IMR-90 (cell line): ENCODE measurements around the gene SRGAP3. TPM values are rescaled to one million over a fixed set of nuclear protein-coding genes. Genes with fewer than 3 reads are reported as not detected.

Source experiments
- ATAC-seq: fragments of 200-7000 bp; cut with Tn5 transposase; 2 replicates; pipeline ENCODE4 v1.9.1; 2020; ENCODE audit warnings: low read depth, mild to moderate bottlenecking, moderate library complexity
- BruUV-seq: library from RNA; stranded (reverse); fragments of 400-500 nt; replicated peaks from 2 replicates; lab custom pipeline; 2021; lab: Mats Ljungman, UMichigan
- CTCF ChIA-PET: fragments of 300-600 bp; formaldehyde crosslinking; extraction: SDS; loops from one replicate; lab custom pipeline; 2021; ENCODE audit warnings: antibody characterized with exemption; lab: Yijun Ruan, JAX
- POLR2A ChIA-PET: fragments of 300-600 bp; sonication (Branson Sonifier 250); formaldehyde crosslinking; loops from one replicate; lab custom pipeline; 2022; ENCODE audit warnings: antibody characterized with exemption; ENCODE audit not compliant: unreplicated experiment; lab: Charles Lee
- DNase-seq: peaks from one replicate; pipeline ENCODE4 v3.0.0; 2013
- H2AFZ ChIP-seq: replicated peaks from 2 replicates; pipeline ENCODE3; 2013; ENCODE audit warnings: low read length, mild to moderate bottlenecking; ENCODE audit not compliant: poor library complexity
- H2AK5ac ChIP-seq: 2 replicates; pipeline ENCODE4 v1.6.1; 2013; ENCODE audit warnings: low read depth, low read length, inconsistent platforms
- H2AK9ac ChIP-seq: replicated peaks from 2 replicates; pipeline ENCODE3; 2013; ENCODE audit warnings: mild to moderate bottlenecking, low read depth, low read length, moderate library complexity; ENCODE audit not compliant: poor library complexity
- H2BK120ac ChIP-seq: 2 replicates; pipeline ENCODE4 v1.6.1; 2013; ENCODE audit warnings: low read depth, low read length, inconsistent platforms
- H2BK15ac ChIP-seq: 3 replicates; pipeline ENCODE4 v1.6.1; 2013; ENCODE audit warnings: low read depth, low read length, inconsistent platforms
- H2BK20ac ChIP-seq: 2 replicates; pipeline ENCODE4 v1.6.1; 2013; ENCODE audit warnings: low read depth, mild to moderate bottlenecking, inconsistent platforms, low read length, moderate library complexity
- H2BK5ac ChIP-seq: 2 replicates; pipeline ENCODE4 v1.6.1; 2013; ENCODE audit warnings: mild to moderate bottlenecking, low read depth, low read length, inconsistent platforms; ENCODE audit not compliant: poor library complexity, severe bottlenecking
- H3K14ac ChIP-seq: replicated peaks from 2 replicates; pipeline ENCODE4 v1.6.1; 2013; ENCODE audit warnings: low read depth, low read length, inconsistent platforms
- H3K18ac ChIP-seq: 2 replicates; pipeline ENCODE4 v1.6.1; 2013; ENCODE audit warnings: low read depth, low read length, control low read depth
- H3K23ac ChIP-seq: 2 replicates; pipeline ENCODE4 v1.6.1; 2013; ENCODE audit warnings: low read depth, low read length, inconsistent platforms
- H3K27ac ChIP-seq: 2 replicates; pipeline ENCODE4 v1.5.1; 2013; ENCODE audit warnings: mild to moderate bottlenecking, control low read depth, low read length; ENCODE audit not compliant: insufficient read depth
- H3K27me3 ChIP-seq: 2 replicates; pipeline ENCODE4 v1.6.1; 2013; ENCODE audit warnings: low read length; ENCODE audit not compliant: control insufficient read depth, insufficient read depth
- H3K36me3 ChIP-seq: 2 replicates; pipeline ENCODE4 v1.6.1; 2013; ENCODE audit warnings: low read length, mixed read lengths; ENCODE audit not compliant: control insufficient read depth, insufficient read depth
- H3K4ac ChIP-seq: 2 replicates; pipeline ENCODE4 v1.6.1; 2013; ENCODE audit warnings: low read depth, low read length, inconsistent platforms
- H3K4me1 ChIP-seq: 2 replicates; pipeline ENCODE4 v1.6.1; 2013; ENCODE audit warnings: low read length, mixed read lengths; ENCODE audit not compliant: control insufficient read depth, insufficient read depth
- H3K4me2 ChIP-seq: 2 replicates; pipeline ENCODE4 v1.6.1; 2013; ENCODE audit warnings: low read depth, mild to moderate bottlenecking, control low read depth, low read length, moderate library complexity
- H3K4me3 ChIP-seq: 2 replicates; pipeline ENCODE4 v1.5.1; 2013; ENCODE audit warnings: low read depth, mild to moderate bottlenecking, control low read depth, low read length, moderate library complexity; ENCODE audit not compliant: insufficient read depth
- H3K56ac ChIP-seq: 2 replicates; pipeline ENCODE4 v1.6.1; 2013; ENCODE audit warnings: low read length, inconsistent platforms; ENCODE audit not compliant: insufficient read depth; ENCODE audit errors: extremely low read depth
- H3K79me1 ChIP-seq, 2 experiments: 2 replicates each; pipeline ENCODE4 v1.6.1; 2013; ENCODE audit warnings: low read length in 2 of 2, inconsistent platforms in 1 of 2, low read depth in 1 of 2
- H3K9ac ChIP-seq: 2 replicates; pipeline ENCODE4 v1.6.1; 2013; ENCODE audit warnings: low read depth, low read length, control low read depth
- H3K9me1 ChIP-seq: 2 replicates; pipeline ENCODE4 v1.6.1; 2013; ENCODE audit warnings: low read length, inconsistent platforms; ENCODE audit not compliant: insufficient read depth
- H3K9me3 ChIP-seq: 2 replicates; pipeline ENCODE4 v1.6.1; 2013; ENCODE audit warnings: low read length; ENCODE audit not compliant: control insufficient read depth, insufficient read depth
- H4K20me1 ChIP-seq: 2 replicates; pipeline ENCODE4 v1.6.1; 2013; ENCODE audit warnings: low read length, inconsistent platforms; ENCODE audit not compliant: insufficient read depth
- H4K5ac ChIP-seq: 2 replicates; pipeline ENCODE4 v1.6.1; 2013; ENCODE audit warnings: mild to moderate bottlenecking, low read depth, low read length, control low read depth
- H4K8ac ChIP-seq, 2 experiments: 2 replicates each; pipeline ENCODE4 v1.6.1; 2013; ENCODE audit warnings: low read depth in 2 of 2, low read length in 2 of 2, control low read depth in 1 of 2, inconsistent platforms in 1 of 2
- H4K91ac ChIP-seq: 2 replicates; pipeline ENCODE4 v1.6.1; 2013; ENCODE audit warnings: low read depth, low read length, inconsistent platforms; ENCODE audit not compliant: insufficient read depth
- CEBPB ChIP-seq: IDR thresholded peaks from 2 replicates; pipeline ENCODE4 v1.6.1; 2012; ENCODE audit warnings: low read depth, low read length, improper control_type of control experiment
- SMC3 ChIP-seq: fragments of 150-350 bp; IDR thresholded peaks from 2 replicates; pipeline ENCODE4 v1.6.1; 2016; ENCODE audit warnings: low read depth, mild to moderate bottlenecking, antibody characterized with exemption, low read length, moderate library complexity
- WGBS, 2 experiments: methylation state at CpG; one replicate each; pipeline versions ENCODE4 v1.1.5 to v1.1.7; 2013; ENCODE audit warnings: missing lambda C conversion rate in 2 of 2; ENCODE audit not compliant: insufficient read length in 1 of 2; ENCODE audit errors: extremely low coverage in 2 of 2; 5-methylcytosine and 5-hydroxymethylcytosine counted together
- dilution Hi-C: fragments of 300-500 bp; cut with HindIII; formaldehyde crosslinking; loops from one replicate; pipeline ENCODE4 v1.14.3; 2018; ENCODE audit warnings: low sequenced_read_pairs; ENCODE audit not compliant: unreplicated experiment
- in situ Hi-C: fragments of 300-500 bp; cut with MboI; formaldehyde crosslinking; loops from 3 replicates; pipeline ENCODE4 v1.14.3; 2019; ENCODE audit warnings: low sequenced_read_pairs, inconsistent platforms, mixed read lengths
- intact Hi-C: fragments of 100-400 bp; cut with micrococcal nuclease; formaldehyde crosslinking; loops from 2 replicates; pipeline ENCODE4 v1.10.0; 2022
- polyA plus RNA-seq, 3 experiments: library from polyadenylated mRNA; depleted of rRNA; stranded (reverse); fragments of >200 nt; gene quantifications; 2 replicates each; pipeline ENCODE4 v1.2.3, GENCODE V29; 2012; ENCODE audit warnings: low replicate concordance in 1 of 3
- total RNA-seq: library from RNA; depleted of rRNA; stranded (reverse); fragments of >200 nt; gene quantifications from 2 replicates; pipeline ENCODE4 v1.2.3, GENCODE V29; 2012
- TF ChIP-seq, protein P1 (sequence below): fragments of 150-350 bp; IDR thresholded peaks from 2 replicates; pipeline ENCODE4 v1.6.1; 2017; ENCODE audit warnings: mild to moderate bottlenecking, antibody characterized with exemption, low read length, low read depth
- TF ChIP-seq, protein P2 (sequence below): fragments of 150-350 bp; IDR thresholded peaks from 2 replicates; pipeline ENCODE4 v1.6.1; 2016; ENCODE audit warnings: low read depth, mild to moderate bottlenecking, low read length, moderate library complexity, borderline replicate concordance
- TF ChIP-seq, protein P3 (sequence below): conservative IDR thresholded peaks from 2 replicates; pipeline ENCODE4 v1.5.1; 2012; ENCODE audit warnings: mild to moderate bottlenecking, low read depth, low read length, improper control_type of control experiment

Gene SRGAP3
- total and polyA plus RNA-seq, 2 of the 4 experiments (the other 2 are of a cell fraction) = 0.68 to 1.4 TPM

DNA sequence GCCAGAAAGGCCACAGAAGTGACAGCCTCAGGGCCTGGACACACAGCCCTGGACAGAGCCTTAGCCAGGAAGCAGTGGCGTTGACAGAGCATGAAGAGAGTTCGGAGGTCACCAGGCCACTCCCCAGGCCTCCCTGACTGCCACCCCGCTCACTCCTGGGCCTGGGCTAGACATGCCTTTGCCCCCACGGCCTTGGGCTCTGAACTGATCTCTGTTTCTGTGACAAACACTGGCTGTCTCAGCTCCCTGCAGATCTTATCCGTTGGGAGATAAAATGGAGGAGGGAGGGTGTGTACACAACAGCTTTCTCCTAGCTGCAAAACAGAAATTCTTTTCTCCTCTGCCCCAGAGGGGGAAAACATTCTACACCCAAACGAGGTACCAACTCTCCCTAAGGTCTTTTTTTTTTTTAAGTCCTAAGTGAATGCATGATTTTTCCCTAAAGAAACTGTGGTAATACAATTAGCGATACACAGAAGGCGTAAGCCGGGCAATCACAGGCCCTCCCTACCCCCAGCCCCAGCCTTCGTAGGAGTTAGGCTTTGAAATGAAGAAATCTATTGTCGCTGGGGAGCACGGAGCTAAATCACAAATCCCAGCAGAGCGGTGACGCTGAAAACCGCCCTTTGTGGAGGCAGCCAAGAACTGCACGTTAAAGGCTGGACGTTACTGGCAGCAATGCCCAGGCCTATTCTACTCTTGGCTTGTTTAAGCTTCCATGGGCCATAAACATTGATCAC, 45.0 kb downstream of the SRGAP3 start:
- CTCF ChIA-PET = interaction anchor here (0.6 kb wide), 1 partner anchor 10 kb away, joined by 3 read pairs; no protein-coding TSS in a partner anchor

More for the DNA sequence above, 45.0 kb downstream of the SRGAP3 start:
- DNase-seq (no peak), ATAC-seq (no peak)
- H2BK120ac ChIP-seq = no peak overlapping the region
- POLR2A ChIA-PET = no interaction called here
- no TSS peak for BruUV-seq
- H3K4me2 ChIP-seq = no peak overlapping the region
- no peaks in the 10 kb centered on the region for H4K20me1 ChIP-seq
- WGBS, 2 experiments = no CpG with 5 or more reads among the region's 17 CpGs
- H4K8ac ChIP-seq = no peak overlapping the region
- H3K4ac ChIP-seq = no peak overlapping the region
- peaks cover 1% of the 10 kb centered on the region; the same call in 1 of the 2 replicates for H3K27me3 ChIP-seq
- H3K4me3 ChIP-seq = no peak overlapping the region
- intact Hi-C loops (no loop called here), in situ Hi-C loops (no loop called here), dilution Hi-C loops (no loop called here)
- H3K79me1 ChIP-seq = no peaks in the 10 kb centered on the region
- no peak overlapping the region for H2BK5ac ChIP-seq
- no peaks in the 10 kb centered on the region for H3K9me3 ChIP-seq
- H3K9ac ChIP-seq = no peak overlapping the region
- no peak overlapping the region for H4K91ac ChIP-seq
- H3K14ac ChIP-seq = no peak overlapping the region
- no peak overlapping the region for H3K56ac ChIP-seq
- H3K27ac ChIP-seq = no peak overlapping the region
- H3K9me1 ChIP-seq = no peaks in the 10 kb centered on the region
- H2BK15ac ChIP-seq = no peak overlapping the region
- no peak overlapping the region for H3K18ac ChIP-seq
- H2BK20ac ChIP-seq = no peak overlapping the region
- no peak for TF ChIP-seq SMC3
- TF ChIP-seq, protein P1, sequence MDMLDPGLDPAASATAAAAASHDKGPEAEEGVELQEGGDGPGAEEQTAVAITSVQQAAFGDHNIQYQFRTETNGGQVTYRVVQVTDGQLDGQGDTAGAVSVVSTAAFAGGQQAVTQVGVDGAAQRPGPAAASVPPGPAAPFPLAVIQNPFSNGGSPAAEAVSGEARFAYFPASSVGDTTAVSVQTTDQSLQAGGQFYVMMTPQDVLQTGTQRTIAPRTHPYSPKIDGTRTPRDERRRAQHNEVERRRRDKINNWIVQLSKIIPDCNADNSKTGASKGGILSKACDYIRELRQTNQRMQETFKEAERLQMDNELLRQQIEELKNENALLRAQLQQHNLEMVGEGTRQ = no peak
- TF ChIP-seq, protein P2, sequence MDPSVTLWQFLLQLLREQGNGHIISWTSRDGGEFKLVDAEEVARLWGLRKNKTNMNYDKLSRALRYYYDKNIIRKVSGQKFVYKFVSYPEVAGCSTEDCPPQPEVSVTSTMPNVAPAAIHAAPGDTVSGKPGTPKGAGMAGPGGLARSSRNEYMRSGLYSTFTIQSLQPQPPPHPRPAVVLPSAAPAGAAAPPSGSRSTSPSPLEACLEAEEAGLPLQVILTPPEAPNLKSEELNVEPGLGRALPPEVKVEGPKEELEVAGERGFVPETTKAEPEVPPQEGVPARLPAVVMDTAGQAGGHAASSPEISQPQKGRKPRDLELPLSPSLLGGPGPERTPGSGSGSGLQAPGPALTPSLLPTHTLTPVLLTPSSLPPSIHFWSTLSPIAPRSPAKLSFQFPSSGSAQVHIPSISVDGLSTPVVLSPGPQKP = no peak
- TF ChIP-seq, protein P3, sequence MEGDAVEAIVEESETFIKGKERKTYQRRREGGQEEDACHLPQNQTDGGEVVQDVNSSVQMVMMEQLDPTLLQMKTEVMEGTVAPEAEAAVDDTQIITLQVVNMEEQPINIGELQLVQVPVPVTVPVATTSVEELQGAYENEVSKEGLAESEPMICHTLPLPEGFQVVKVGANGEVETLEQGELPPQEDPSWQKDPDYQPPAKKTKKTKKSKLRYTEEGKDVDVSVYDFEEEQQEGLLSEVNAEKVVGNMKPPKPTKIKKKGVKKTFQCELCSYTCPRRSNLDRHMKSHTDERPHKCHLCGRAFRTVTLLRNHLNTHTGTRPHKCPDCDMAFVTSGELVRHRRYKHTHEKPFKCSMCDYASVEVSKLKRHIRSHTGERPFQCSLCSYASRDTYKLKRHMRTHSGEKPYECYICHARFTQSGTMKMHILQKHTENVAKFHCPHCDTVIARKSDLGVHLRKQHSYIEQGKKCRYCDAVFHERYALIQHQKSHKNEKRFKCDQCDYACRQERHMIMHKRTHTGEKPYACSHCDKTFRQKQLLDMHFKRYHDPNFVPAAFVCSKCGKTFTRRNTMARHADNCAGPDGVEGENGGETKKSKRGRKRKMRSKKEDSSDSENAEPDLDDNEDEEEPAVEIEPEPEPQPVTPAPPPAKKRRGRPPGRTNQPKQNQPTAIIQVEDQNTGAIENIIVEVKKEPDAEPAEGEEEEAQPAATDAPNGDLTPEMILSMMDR = no peak
- TF ChIP-seq CEBPB = no peak
- H3K23ac ChIP-seq = no peak overlapping the region
- H4K5ac ChIP-seq = no peak overlapping the region
- no peaks in the 10 kb centered on the region for H3K4me1 ChIP-seq
- H2AFZ ChIP-seq = no peak overlapping the region
- H3K36me3 ChIP-seq = no peaks in the 10 kb centered on the region
- no peak overlapping the region for H2AK5ac ChIP-seq
- no peak overlapping the region for H2AK9ac ChIP-seq
